Neural progenitor cell (in vitro differentiated cells): ENCODE results near the gene PPP3R1.

Experiments used
- CTCF ChIP-seq: fragments of 200-600 bp; sonication (generic); IDR thresholded peaks from 2 replicates; pipeline ENCODE4 v1.5.1; 2017; ENCODE audit warnings: antibody characterized with exemption, mild to moderate bottlenecking
- EZH2 ChIP-seq: fragments of 200-600 bp; sonication (generic); IDR thresholded peaks from 2 replicates; pipeline ENCODE4 v1.6.1; 2017; ENCODE audit warnings: antibody characterized with exemption, mild to moderate bottlenecking, moderate library complexity
- EZH2phosphoT487 ChIP-seq: fragments of 200-600 bp; sonication (generic); IDR thresholded peaks from 2 replicates; pipeline ENCODE4 v1.6.1; 2017; ENCODE audit warnings: antibody characterized with exemption

DNA sequence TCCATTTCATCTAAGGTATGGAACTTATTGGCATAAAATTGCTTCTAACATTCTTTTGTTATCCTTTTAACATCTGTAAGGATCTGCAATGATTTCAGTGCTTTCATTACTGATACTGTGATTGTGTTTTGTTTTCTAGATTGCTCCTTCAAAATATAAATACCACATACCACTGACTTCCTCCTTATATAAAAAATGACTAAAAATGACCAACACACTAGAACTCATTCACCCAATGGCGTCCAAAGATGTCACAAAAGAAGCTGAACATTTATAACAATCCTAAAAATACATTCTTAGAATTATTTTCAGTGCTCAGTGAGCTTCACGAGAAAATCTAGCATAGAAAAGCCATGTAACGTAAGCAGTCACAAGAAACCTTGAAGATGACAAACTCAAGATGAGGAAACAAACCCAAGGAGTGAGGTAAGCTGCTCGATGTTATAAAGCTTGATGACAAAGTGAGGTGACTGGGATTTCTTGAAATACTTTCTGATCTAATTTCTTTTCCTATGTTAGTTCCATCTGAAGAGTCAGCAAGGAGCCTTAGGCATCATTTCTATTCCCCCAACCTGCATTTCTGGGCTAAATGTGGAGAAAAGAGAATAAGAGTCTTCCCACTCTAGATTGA is 52.1 kb downstream of the PPP3R1 start:
- TF ChIP-seq CTCF, result no peak
- no peak for TF ChIP-seq EZH2
- TF ChIP-seq EZH2phosphoT487, result no peak
